Keratinocyte (primary cell): ENCODE data around the gene POP7. TPM values are rescaled to one million over a fixed set of nuclear protein-coding genes. Genes with fewer than 3 reads are reported as not detected.

Experiments used
- DNase-seq: peaks from one replicate; pipeline ENCODE4 v3.0.0-alpha.2; 2011; ENCODE audit warnings: low read depth, missing footprints, low spot score
- FAIRE-seq: peaks from 2 replicates; lab custom pipeline; 2011; peaks lifted over from hg19 to GRCh38; lab: Jason Lieb, UNC
- H2AFZ ChIP-seq: 2 replicates; pipeline ENCODE4 v1.6.0; 2012; ENCODE audit warnings: low read length, control low read depth, inconsistent platforms; ENCODE audit not compliant: control insufficient read depth
- H3K27ac ChIP-seq: 2 replicates; pipeline ENCODE4 v1.5.1; 2011; ENCODE audit warnings: low read length; ENCODE audit not compliant: control insufficient read depth, insufficient read depth
- H3K27me3 ChIP-seq: 3 replicates; pipeline ENCODE4 v1.6.0; 2011; ENCODE audit warnings: low read length; ENCODE audit not compliant: control insufficient read depth, insufficient read depth; ENCODE audit errors: extremely low read depth
- H3K36me3 ChIP-seq, 2 experiments: 2 replicates in 1 of 2; 3 replicates in 1 of 2; pipeline ENCODE4 v1.5.1; 2011; ENCODE audit warnings: low read length in 2 of 2, mild to moderate bottlenecking in 1 of 2; ENCODE audit not compliant: control insufficient read depth in 2 of 2, insufficient read depth in 2 of 2; ENCODE audit errors: extremely low read depth in 1 of 2
- H3K4me1 ChIP-seq: 3 replicates; pipeline ENCODE4 v1.5.1; 2011; ENCODE audit warnings: low read length; ENCODE audit not compliant: control insufficient read depth, insufficient read depth; ENCODE audit errors: extremely low read depth
- H3K4me2 ChIP-seq: 3 replicates; pipeline ENCODE4 v1.6.0; 2011; ENCODE audit warnings: low read depth, low read length; ENCODE audit not compliant: control insufficient read depth, insufficient read depth; ENCODE audit errors: extremely low read depth
- H3K4me3 ChIP-seq, 3 experiments: fragments of 200-600 bp in 1 of 3; sonication (generic) in 1 of 3; 2 replicates in 2 of 3; 3 replicates in 1 of 3; pipeline ENCODE4 v1.5.1; 2011 to 2016; ENCODE audit warnings: low read length in 3 of 3, mild to moderate bottlenecking in 3 of 3, control low read depth in 2 of 3, inconsistent platforms in 1 of 3, low read depth in 1 of 3, mixed read lengths in 1 of 3, mixed run types in 1 of 3, moderate library complexity in 1 of 3; ENCODE audit not compliant: control insufficient read depth in 2 of 3, insufficient read depth in 2 of 3; ENCODE audit errors: extremely low read depth in 1 of 3
- H3K79me2 ChIP-seq: 2 replicates; pipeline ENCODE4 v1.6.0; 2012; ENCODE audit warnings: low read length; ENCODE audit not compliant: control insufficient read depth, insufficient read depth
- H3K9ac ChIP-seq: 3 replicates; pipeline ENCODE4 v1.6.0; 2011; ENCODE audit warnings: low read length; ENCODE audit not compliant: control insufficient read depth, insufficient read depth; ENCODE audit errors: extremely low read depth
- H3K9me1 ChIP-seq: 3 replicates; pipeline ENCODE4 v1.6.0; 2011; ENCODE audit warnings: low read length; ENCODE audit not compliant: control insufficient read depth, insufficient read depth; ENCODE audit errors: extremely low read depth
- H3K9me3 ChIP-seq: 2 replicates; pipeline ENCODE4 v1.5.1; 2012; ENCODE audit warnings: low read depth, low read length; ENCODE audit not compliant: control insufficient read depth
- H4K20me1 ChIP-seq: 3 replicates; pipeline ENCODE4 v1.6.0; 2011; ENCODE audit warnings: low read length; ENCODE audit not compliant: control insufficient read depth, insufficient read depth; ENCODE audit errors: extremely low read depth
- CTCF ChIP-seq, 3 experiments: IDR thresholded peaks in 1 of 3; conservative IDR thresholded peaks in 1 of 3; optimal IDR thresholded peaks in 1 of 3; 2 replicates in 2 of 3; 3 replicates in 1 of 3; pipeline versions ENCODE3 to v1.5.1; 2011; ENCODE audit warnings: low read length in 3 of 3, mild to moderate bottlenecking in 3 of 3, moderate library complexity in 2 of 3, control low read depth in 1 of 3, inconsistent platforms in 1 of 3; ENCODE audit not compliant: insufficient read depth in 2 of 3; ENCODE audit errors: extremely low read depth in 1 of 3
- EZH2 ChIP-seq: IDR thresholded peaks from one replicate; pipeline ENCODE4 v1.6.1; 2012; ENCODE audit warnings: inconsistent platforms, mild to moderate bottlenecking, low read length, moderate library complexity
- dilution Hi-C: fragments of 300-500 bp; cut with MboI; formaldehyde crosslinking; loops from one replicate; pipeline ENCODE4 v1.7.0; 2020; ENCODE audit warnings: low sequenced_read_pairs; ENCODE audit not compliant: extremely low pct_ligation_motif_present
- polyA plus RNA-seq, 5 experiments: library from polyadenylated mRNA; depleted of rRNA in 3 of 5; stranded (reverse) in 3 of 5; stranded (forward) in 1 of 5; unstranded in 1 of 5; fragments of >200 nt; gene quantifications; 1 replicate in 1 of 5; 2 replicates in 3 of 5; 3 replicates in 1 of 5; pipeline versions ENCODE4 v1.2.1 to v1.2.3, GENCODE V29; 2011 to 2012; ENCODE audit warnings: missing spikeins in 2 of 5, low read depth in 1 of 5, low replicate concordance in 1 of 5

POP7 gene
- polyA plus RNA-seq, 1 donor (not counting 4 experiments of a cell fraction or from before 2014, with no cell fraction given), result 37.8 TPM

- H3K4me1 ChIP-seq, result peaks cover 10% of the 10 kb centered on the region
Observed at GRCh38 chr7:100679927-100680575, 25.9 kb upstream of the POP7 start.

GRCh38 chr7:100680576-100681271, 25.2 kb upstream of the POP7 start:
- Histone ChIP-seq H3K4me1 (peaks cover 10% of the 10 kb centered on the region), H2AFZ (no peak overlapping the region), H3K27me3 (no peaks in the 10 kb centered on the region), H3K36me3 (peaks cover 35 to 36% of the 10 kb centered on the region in 2 experiments), H3K4me2 (no peak overlapping the region), H4K20me1 (peaks cover 3% of the 10 kb centered on the region), H3K79me2 (peaks cover 19% of the 10 kb centered on the region), H3K9me3 (no peaks in the 10 kb centered on the region), H3K9ac (no peak overlapping the region), H3K4me3 (no peak overlapping the region), H3K27ac (no peak overlapping the region), H3K9me1 (no peaks in the 10 kb centered on the region)
- no peak for DNase-seq
- FAIRE-seq, result no peak
- dilution Hi-C loops, result no loop called here
- TF ChIP-seq EZH2, result no peak

More at GRCh38 chr7:100679927-100680575, 25.9 kb upstream of the POP7 start:
- no peaks in the 10 kb centered on the region for H3K9me1 ChIP-seq
- H3K27ac ChIP-seq, result no peak overlapping the region
- peaks cover 3% of the 10 kb centered on the region for H4K20me1 ChIP-seq
- peaks cover 31 to 32% of the 10 kb centered on the region in 2 experiments for H3K36me3 ChIP-seq
- DNase-seq (no peak), FAIRE-seq (no peak)
- no peak overlapping the region for H3K9ac ChIP-seq
- no peaks in the 10 kb centered on the region for H3K27me3 ChIP-seq
- H3K9me3 ChIP-seq, result no peaks in the 10 kb centered on the region
- H3K4me2 ChIP-seq, result no peak overlapping the region
- TF ChIP-seq EZH2 (no peak), CTCF (optimal IDR thresholded peaks at IDR 0.05 in 1 of 3, IDR thresholded peaks at IDR 0.05 in 1 of 3, conservative IDR thresholded peaks at IDR 0.05 in 1 of 3; ENCODE audit: extremely low read depth in 1 of 3, insufficient read depth in 2 of 3, low read length in 3 of 3) (no peak)
- dilution Hi-C loops, result no loop called here
- H3K79me2 ChIP-seq, result peaks cover 19% of the 10 kb centered on the region
- no peak overlapping the region for H3K4me3 ChIP-seq
- H2AFZ ChIP-seq, result no peak overlapping the region
